Measurements from ENCODE around the gene CATSPERB. TPM values are rescaled to one million over a fixed set of nuclear protein-coding genes. Genes with fewer than 3 reads are reported as not detected.

The CATSPERB gene, protein sequence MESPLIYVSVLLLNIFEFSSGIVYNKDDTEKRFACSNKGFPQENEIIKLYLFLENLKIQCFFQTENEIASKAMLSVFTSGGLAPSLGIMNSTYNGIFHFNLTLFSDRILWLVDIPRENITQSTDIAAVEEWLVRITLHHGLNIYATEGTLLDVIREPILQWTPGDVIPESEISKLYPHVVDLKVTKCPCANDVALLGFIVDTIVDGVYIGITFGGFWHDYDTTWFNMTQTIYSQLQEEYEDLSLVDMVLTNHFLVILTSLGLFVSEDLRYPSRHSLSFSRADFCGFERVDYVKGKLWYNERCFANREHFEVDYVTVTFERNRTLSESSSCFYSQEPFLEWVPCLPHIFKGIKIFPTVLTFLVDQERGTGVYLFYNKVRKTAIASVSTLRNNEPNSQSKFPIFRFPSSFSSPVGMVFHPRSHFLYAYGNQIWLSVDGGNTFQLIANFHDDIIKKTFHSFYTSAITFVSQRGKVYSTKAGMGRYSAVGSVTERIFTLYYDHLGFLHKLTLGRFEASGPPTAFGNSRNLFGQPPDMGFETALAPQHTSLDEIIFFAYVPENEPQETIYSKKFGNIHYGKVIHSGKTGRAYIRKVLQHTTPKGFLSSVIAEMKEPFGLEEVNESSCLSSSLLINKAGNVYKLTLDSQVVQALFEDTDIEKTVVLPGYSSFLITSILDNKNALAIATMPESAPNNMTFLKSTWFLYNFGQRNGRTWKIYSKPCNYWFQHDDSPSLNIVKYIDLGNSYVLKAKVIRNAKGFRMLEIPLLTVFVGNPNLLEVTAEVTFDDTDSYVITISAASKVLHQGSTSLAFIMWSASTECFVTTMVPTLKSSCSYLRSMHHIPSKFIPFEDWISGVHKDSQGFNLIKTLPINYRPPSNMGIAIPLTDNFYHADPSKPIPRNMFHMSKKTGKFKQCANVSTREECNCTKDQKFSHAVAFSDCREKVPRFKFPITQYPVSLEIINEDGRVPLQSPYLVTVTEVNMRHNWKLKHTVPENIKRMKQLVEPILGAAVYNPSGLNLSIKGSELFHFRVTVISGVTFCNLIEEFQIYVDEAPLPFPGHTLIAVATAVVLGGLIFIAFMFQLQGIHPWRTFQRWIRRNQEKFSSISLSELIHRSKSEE
- total RNA-seq = under 1 TPM; 0.14 to 0.29 TPM

DNA sequence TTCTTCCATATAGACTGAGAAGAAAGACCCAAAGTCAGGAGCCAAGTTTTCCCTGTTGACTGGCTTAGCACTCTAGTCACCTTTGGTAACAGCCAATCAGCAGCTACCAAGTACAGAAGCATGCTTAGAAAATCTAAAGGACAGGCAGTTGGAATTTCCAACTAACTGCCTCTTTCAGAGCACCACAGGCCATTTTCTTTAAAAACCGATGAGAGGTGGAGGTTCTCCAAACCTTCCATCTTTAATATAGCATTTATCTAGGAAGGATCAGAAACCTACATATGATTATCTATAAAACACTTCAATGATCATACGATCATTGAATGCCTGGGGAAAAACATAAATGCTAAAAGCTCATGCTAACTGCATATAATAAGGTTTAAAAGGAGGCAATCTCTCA lies at the start of gene CATSPERB:
TSS of gene CATSPERB (minus strand) at position 101 of the 400 bp plus-strand sequence. CDS start 2,607 bp downstream, outside the sequence.
- Mint-ChIP-seq H3K9me3 (ENCODE audit: low read depth) (no peaks in the 10 kb centered on the region), H3K27me3 (peaks cover 2% of the 10 kb centered on the region), H3K27ac (no peak within 1 kb of the TSS), H3K4me1 (no peaks in the 10 kb centered on the region), H3K4me3 (no peak within 1 kb of the TSS), H3K36me3 (peaks cover 2% of the 10 kb centered on the region)
- DNase-seq = no peak
- no peak for ATAC-seq
- CTCF ChIA-PET = interaction anchor here (1.2 to 1.6 kb wide), 2 partner anchors 12 to 16 kb away, joined by 3 read pairs; no protein-coding TSS in a partner anchor

DNA sequence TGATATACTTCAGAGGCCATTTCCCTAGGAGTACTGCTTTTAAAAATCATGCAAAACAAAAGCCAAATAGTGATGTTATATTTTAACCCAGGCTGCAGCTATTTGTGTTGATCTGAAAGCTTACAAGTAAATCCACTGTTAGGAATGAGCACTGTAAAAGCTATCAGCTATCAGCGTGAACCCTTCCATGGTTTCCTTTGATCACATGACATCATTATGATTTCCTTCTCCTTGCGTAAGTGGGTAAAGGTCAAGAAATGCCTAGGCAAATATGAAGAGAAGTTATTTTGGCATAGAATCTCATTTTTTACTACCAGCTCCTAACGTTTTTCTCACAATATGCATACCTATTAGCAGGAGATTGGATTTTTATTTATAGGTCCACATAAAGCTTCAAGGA lies 48.6 kb upstream of the CATSPERB start:
- Mint-ChIP-seq H3K4me3 (no peak overlapping the region), H3K9me3 (ENCODE audit: low read depth) (no peaks in the 10 kb centered on the region), H3K36me3 (peaks cover 33% of the 10 kb centered on the region), H3K4me1 (no peaks in the 10 kb centered on the region), H3K27ac (no peak overlapping the region), H3K27me3 (no peaks in the 10 kb centered on the region)
- DNase-seq (no peak), ATAC-seq (no peak)
- CTCF ChIA-PET = interaction anchor here (0.8 to 1.0 kb wide), 2 partner anchors 11 to 22 kb away, joined by 3 to 4 read pairs; no protein-coding TSS in a partner anchor

DNA sequence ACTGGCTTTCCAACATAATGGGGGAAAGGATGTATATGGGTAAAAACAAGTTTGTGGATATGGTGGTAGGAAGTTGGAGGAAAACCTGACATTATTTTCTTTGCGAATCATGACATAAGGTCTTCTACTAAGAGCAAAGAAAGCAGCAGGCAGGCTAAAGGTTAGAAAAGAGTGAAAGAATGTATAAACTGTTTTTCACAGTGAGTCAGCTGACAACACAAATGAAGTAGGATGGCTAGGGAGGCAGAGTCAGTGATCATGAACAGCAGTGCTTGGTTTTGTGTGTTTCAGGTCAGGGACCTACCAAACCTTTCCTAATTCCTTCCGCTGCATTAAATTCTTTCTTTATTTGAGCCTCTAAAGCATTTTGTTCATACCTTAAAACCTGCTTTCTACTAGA lies 46.3 kb upstream of the CATSPERB start:
- peaks cover 23% of the 10 kb centered on the region for H3K36me3 Mint-ChIP-seq
- H3K4me1 Mint-ChIP-seq = peaks cover 5% of the 10 kb centered on the region
- no peaks in the 10 kb centered on the region for H3K9me3 Mint-ChIP-seq (ENCODE audit: low read depth)
- no peak overlapping the region for H3K27ac Mint-ChIP-seq
- CTCF ChIA-PET = no interaction called here
- H3K4me3 Mint-ChIP-seq = no peak overlapping the region
- ATAC-seq (no peak), DNase-seq (no peak)
- H3K27me3 Mint-ChIP-seq = no peaks in the 10 kb centered on the region

DNA sequence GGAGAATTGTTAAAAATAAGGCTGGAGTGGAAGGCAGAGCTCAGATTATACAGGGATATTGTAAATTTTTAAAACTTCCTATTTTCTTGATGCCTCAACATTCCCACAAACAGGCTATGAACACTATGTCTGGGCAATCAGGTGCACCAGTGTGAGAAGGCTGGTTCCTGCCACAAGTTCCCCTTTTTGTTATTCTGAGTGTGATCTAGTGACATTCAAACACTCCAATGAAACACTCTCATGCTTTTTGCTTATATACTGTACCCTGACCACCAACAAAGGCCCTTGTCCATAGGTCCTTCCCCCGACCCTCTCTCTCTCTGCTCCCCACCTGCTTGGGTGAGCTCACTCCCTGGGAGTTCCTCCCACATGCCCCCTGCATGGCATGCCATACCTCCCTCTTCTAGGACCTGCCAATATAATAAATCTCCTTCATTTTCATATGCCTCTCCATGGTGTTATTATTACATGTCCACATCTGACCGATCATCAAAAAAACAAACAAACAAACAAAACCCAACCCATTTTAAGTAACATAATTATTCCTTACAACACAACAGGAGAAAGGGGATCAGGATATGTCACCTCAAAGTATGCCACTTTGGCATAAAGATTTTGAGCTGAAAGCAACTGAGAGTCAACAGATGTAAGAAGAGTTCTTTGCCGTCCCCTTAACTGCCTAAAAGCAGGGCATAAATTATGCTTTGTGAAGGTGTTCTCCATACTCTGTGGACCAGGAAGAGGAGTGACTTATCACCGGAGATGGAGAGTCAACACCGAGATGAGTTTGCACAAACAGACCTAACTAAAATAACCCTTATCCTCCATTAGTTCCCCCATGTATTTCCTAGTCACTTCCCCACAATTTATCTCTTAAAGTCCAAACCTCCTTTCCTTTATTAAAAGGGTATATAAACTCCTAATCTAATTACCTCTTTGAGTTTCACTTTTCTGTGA lies 42.5 kb upstream of the CATSPERB start:
- H3K9me3 Mint-ChIP-seq (ENCODE audit: low read depth) = no peaks in the 10 kb centered on the region
- H3K36me3 Mint-ChIP-seq = peaks cover 12% of the 10 kb centered on the region
- peaks cover 5% of the 10 kb centered on the region for H3K4me1 Mint-ChIP-seq
- H3K4me3 Mint-ChIP-seq = no peak overlapping the region
- CTCF ChIA-PET = no interaction called here
- no peak overlapping the region for H3K27ac Mint-ChIP-seq
- no peaks in the 10 kb centered on the region for H3K27me3 Mint-ChIP-seq
- ATAC-seq = no peak
- DNase-seq = no peak

DNA sequence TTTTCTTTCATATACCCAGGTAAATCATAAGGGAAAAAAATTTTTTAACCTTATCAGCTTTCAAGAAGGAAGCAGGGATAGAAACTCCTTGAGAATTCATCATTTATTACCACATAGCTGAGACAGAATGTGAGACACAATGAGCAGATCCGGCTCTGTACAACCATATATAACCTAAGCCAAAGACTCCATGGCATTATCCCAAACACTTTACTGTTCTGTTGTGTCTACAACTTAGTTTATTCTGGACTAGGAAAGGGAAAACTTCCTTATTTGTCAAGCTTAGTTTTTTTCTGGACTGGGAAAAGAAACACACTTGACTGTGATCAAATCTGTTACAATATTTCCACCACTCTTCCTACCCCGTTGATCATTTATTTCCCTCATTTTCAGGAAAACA lies 38.3 kb upstream of the CATSPERB start:
- DNase-seq = no peak
- Mint-ChIP-seq H3K27ac (no peak overlapping the region), H3K4me3 (no peak overlapping the region), H3K4me1 (peaks cover 5% of the 10 kb centered on the region), H3K9me3 (ENCODE audit: low read depth) (no peaks in the 10 kb centered on the region), H3K27me3 (no peaks in the 10 kb centered on the region), H3K36me3 (peaks cover 2% of the 10 kb centered on the region)
- no peak for ATAC-seq
- CTCF ChIA-PET = no interaction called here

DNA sequence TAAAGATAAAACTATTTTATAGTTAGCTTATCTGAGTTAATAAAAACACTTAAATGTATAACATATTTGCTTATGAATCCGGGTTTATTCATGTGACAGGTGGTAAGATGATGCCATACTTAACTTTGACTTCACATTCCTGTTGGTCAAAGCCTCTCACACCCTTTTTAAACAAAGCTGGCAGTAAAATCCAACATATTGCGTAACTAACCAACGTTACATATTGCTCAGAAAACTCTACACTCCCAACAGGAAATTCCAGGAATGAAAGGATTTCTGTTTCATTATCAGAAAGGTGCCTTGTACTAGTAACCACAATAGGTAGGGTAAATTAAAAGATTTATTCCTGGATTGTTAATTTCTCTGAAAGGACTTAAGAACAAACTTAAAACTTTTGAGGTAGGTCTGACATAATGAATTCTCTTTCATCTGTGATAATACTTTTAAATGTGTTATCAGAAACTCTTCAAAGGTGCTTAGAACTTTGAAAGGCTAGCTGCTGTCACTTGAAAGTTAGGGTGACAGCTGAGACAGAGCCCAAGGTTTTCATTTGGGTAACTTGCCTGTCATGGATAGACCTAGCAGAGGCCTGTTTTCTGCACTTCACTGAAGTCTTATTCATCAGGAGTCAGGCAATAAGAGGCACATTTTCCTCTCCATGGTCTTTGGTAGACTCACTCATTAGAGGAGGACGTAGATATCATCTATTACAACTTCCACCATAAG lies 23.8 kb upstream of the CATSPERB start:
- Mint-ChIP-seq H3K4me3 (no peak overlapping the region), H3K9me3 (ENCODE audit: low read depth) (peaks cover 7% of the 10 kb centered on the region), H3K36me3 (peaks cover 14% of the 10 kb centered on the region), H3K27ac (no peak overlapping the region), H3K27me3 (peaks cover 3% of the 10 kb centered on the region), H3K4me1 (no peaks in the 10 kb centered on the region)
- CTCF ChIA-PET = no interaction called here
- no peak for ATAC-seq
- DNase-seq = no peak

DNA sequence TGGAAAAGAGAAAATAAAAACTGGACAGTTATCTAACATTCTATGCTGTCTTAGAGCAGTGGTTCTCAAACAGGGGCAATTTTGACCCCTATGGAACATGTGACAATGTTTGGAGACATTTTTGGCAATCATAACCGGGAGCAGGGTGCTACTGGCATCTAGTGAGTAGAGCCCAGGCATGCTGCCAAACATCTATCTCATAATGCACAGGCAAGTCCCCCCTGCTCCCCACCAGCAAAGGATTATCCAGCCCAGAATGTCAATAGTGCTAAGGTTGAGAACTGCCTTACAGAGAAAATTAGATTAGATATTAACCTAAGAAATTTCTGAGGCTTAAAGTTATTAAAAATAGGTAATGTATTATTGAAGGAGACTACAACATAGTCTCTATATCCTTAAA lies 22.9 kb upstream of the CATSPERB start:
- Mint-ChIP-seq H3K9me3 (ENCODE audit: low read depth) (no peaks in the 10 kb centered on the region), H3K27me3 (peaks cover 3% of the 10 kb centered on the region), H3K4me1 (no peaks in the 10 kb centered on the region), H3K36me3 (peaks cover 7% of the 10 kb centered on the region), H3K4me3 (no peak overlapping the region), H3K27ac (no peak overlapping the region)
- DNase-seq = no peak
- no peak for ATAC-seq
- CTCF ChIA-PET = no interaction called here

DNA sequence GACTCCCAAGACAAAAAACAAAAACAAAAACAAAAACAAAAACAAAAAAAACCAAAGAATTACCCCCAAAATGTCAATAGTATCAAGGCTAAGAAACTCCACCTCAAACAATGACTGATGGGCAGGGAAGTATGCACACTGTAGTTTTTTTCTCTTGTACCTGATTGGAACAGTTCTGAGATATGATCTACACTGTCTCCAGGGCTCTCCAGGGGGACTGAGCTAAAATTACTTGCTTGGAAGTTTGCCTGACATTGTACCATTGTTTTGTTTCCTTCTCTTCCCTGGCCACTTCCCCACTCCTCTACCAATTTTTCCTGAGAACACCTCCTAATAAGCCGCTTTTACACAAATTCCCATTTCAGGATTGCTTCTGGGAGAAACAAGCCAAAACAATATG lies 22.3 kb upstream of the CATSPERB start:
- Mint-ChIP-seq H3K27me3 (peaks cover 3% of the 10 kb centered on the region), H3K9me3 (ENCODE audit: low read depth) (no peaks in the 10 kb centered on the region), H3K36me3 (peaks cover 2% of the 10 kb centered on the region), H3K4me3 (no peak overlapping the region), H3K27ac (no peak overlapping the region), H3K4me1 (no peaks in the 10 kb centered on the region)
- ATAC-seq = no peak
- CTCF ChIA-PET = no interaction called here
- DNase-seq = no peak

DNA sequence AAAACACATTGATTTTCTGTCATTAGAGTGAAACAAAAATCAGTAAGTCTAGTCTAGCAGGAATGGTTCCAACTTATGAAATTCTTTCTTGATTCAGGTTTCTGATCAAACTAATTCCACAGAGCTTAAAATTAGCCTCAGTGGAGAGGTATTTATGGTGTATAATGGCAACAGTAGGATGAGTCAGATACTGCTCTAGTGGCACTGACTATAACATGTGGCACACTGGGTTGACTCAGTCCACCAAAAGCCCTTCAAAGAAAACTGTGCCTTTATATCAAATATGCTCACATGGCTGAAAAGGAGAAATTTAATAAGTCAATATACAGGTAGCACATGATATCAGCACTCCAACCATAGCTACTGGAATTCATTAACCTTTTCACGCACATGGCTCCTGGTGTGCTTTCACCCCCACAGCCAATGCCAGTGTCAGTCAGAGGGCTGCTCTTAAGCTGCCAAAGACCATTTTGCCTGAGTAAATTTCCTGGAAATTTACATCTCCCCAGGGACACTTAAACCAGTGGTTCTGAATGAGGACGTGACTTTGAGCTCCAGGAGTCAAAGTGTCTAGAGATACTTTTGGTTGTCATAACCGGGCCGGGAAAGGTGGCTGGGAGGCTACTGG lies 21.7 kb upstream of the CATSPERB start:
- Mint-ChIP-seq H3K27me3 (peaks cover 3% of the 10 kb centered on the region), H3K36me3 (peaks cover 2% of the 10 kb centered on the region), H3K27ac (no peak overlapping the region), H3K4me1 (no peaks in the 10 kb centered on the region), H3K4me3 (no peak overlapping the region), H3K9me3 (ENCODE audit: low read depth) (no peaks in the 10 kb centered on the region)
- CTCF ChIA-PET = no interaction called here
- DNase-seq (no peak), ATAC-seq (no peak)

DNA sequence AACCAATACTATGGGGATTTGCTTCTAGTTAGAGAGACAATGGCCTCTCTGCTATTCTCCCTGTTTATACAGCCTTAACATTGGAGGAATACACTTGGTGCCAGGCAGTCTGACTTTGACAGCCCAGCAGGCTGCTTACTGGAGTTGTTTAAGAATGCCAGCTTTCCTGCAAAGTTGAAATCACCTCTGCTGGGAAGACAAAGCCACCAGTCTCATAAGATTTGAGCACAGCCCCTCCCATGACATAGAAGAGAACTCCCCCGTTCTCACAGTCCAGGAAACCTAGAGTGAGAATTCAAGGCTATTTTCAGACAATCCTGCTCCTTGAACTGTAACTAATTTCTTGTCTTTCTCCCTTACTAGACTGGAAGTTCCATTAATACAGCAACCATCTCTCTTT lies 21.1 kb upstream of the CATSPERB start:
- no peak for ATAC-seq
- Mint-ChIP-seq H3K27me3 (peaks cover 3% of the 10 kb centered on the region), H3K27ac (no peak overlapping the region), H3K4me1 (no peaks in the 10 kb centered on the region), H3K36me3 (peaks cover 2% of the 10 kb centered on the region), H3K4me3 (no peak overlapping the region), H3K9me3 (ENCODE audit: low read depth) (no peaks in the 10 kb centered on the region)
- no peak for DNase-seq
- CTCF ChIA-PET = no interaction called here

DNA sequence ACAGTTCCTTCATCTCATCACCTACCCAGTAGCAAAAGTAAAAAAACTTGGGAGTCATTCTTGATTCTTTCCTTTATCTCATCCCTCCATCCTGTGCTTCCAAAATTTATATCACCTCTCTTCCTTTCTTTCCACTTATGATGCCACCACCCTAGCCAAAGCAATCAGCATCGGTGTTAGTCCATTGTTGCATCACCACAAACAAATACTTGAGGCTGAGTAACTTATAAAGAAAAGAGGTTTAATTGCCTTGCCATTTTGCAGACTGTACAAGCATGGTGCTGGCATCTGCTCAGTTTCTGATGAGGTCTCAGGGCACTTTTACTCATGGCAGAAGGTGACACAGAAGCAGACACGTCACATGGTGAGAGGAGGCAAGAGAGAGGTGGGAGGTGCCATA lies 19.8 kb upstream of the CATSPERB start:
- Mint-ChIP-seq H3K9me3 (ENCODE audit: low read depth) (no peaks in the 10 kb centered on the region), H3K4me3 (no peak overlapping the region), H3K27me3 (peaks cover 3% of the 10 kb centered on the region), H3K36me3 (no peaks in the 10 kb centered on the region), H3K27ac (no peak overlapping the region), H3K4me1 (no peaks in the 10 kb centered on the region)
- DNase-seq = no peak
- ATAC-seq = no peak
- CTCF ChIA-PET = no interaction called here

DNA sequence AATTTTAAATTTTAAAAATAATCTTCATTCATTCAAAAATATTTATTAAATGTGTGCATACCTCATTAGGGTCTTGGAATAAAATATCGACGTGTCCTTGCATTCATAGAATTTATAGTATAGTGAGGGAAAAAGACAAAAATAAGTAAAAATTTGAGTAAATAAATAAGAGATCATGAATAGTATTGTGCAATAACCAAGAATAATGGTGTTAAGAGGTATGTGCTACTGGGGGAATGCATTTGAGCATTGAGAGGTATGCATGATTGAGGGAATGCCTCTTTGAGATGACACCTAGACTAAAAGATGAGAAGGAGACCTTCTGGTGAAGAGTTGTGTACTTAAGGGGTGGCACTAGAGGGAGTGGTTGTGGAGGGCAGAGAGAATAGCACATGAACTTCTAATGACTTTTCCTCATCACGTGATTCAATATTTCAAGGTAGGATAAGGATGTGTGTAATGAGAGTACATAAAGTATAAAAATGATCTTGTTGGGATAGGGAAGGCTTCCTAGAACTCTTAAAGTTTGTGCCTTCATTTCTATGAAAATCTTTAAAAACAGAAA lies 18.8 kb upstream of the CATSPERB start:
- Mint-ChIP-seq H3K9me3 (ENCODE audit: low read depth) (no peaks in the 10 kb centered on the region), H3K4me1 (no peaks in the 10 kb centered on the region), H3K36me3 (no peaks in the 10 kb centered on the region), H3K27ac (no peak overlapping the region), H3K27me3 (peaks cover 3% of the 10 kb centered on the region), H3K4me3 (no peak overlapping the region)
- ATAC-seq (no peak), DNase-seq (no peak)
- CTCF ChIA-PET = no interaction called here

Data from activated CD8-positive, alpha-beta memory T cell treated with anti-CD3 and anti-CD28 coated beads, Interleukin-2, amount 10 ng/mL, durations not matched to agents 7 days and 5 days (primary cell).